Ramos (cell line): Measurements from ENCODE around the gene HSF2BP.
"Not testable (repeated sequence)": the region's sequence is repeated elsewhere in the genome, so short reads cannot be mapped to it uniquely, and the experiment has no call there.

Experiments
- in situ Hi-C: fragments of 300-500 bp; cut with MboI; formaldehyde crosslinking; loops from one replicate; pipeline ENCODE4 v1.14.3; 2022; ENCODE audit warnings: low sequenced_read_pairs; ENCODE audit not compliant: unreplicated experiment

Gene HSF2BP

DNA sequence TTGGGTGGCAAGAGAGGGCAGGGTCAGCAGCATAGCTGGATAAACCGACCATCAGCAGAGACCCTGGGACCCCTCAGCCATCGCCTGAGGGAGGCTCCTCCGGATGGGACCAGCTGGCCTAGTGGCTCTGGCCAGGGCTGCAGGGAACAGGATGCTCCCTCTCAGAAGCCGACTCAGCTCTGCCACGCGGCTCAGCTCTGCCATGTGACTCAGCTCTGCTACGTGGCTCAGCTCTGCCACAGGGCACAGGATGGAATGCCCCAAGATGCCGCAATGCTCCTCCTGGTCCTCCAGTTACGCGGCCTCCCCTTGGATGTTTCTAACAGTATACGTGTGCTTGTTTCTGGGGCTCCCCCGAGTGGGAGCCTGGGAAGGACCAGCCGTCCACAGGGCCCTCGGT lies 165.8 kb downstream of the HSF2BP start:
- in situ Hi-C loops, result not testable (repeated sequence)

DNA sequence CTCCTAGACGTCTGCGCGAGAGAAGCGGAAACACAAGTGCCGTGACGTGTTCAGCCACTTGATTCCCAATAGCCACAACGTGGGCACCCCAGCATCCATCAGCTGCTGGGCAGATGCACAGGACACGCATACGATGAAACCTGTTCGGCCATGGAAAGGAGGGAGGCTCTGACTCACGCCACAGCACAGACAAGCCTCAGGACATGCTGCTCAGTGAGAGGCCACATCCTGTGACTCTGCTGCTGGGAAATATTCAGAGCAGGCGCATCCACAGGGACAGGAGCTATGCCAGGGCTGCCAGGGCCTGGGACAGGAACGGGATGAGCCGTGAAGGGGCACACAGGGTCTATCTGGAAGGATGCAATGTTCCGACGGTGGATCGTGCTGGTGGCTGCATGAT lies 171.1 kb downstream of the HSF2BP start:
- in situ Hi-C loops, result not testable (repeated sequence)

DNA sequence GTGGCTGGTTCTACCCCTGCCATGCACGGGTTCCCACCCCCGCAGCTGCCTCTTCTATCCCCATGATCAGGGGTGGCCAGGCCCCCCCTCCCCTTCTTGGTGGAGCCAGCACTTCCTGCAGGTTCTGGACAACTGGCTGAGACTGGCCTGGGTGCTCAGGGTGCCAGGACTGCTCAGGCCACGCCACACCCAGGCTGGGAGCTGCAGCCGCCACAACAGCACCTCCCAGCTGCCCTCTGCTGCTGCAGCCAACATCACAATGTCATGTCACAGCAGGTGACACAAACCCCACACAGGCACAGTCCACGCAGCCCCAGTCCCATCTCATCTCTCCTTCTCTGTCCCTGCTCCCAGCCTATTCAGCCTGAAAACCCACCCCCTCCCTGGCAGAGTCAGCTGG lies 173.2 kb downstream of the HSF2BP start:
- in situ Hi-C loops, result not testable (repeated sequence)

DNA sequence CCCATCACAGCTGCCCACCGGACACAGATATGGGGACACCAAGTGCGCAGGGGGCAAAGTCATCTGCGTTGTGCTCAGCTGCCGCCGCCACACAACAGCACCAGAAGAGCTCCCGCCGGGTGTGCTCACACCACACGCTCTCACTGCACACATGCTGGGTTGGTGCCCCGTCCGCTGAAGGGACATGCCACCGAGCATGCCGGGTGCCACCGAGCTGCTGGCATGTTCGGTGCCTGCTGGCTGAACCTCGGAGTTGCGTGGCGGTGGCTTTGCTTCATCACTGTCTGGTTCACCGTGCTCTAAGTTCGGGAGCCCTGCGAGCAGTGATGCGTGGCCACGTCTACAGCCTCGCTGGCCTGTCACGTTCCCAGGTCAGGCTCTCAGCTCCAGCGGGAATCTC lies 174.3 kb downstream of the HSF2BP start:
- in situ Hi-C loops, result not testable (repeated sequence)

DNA sequence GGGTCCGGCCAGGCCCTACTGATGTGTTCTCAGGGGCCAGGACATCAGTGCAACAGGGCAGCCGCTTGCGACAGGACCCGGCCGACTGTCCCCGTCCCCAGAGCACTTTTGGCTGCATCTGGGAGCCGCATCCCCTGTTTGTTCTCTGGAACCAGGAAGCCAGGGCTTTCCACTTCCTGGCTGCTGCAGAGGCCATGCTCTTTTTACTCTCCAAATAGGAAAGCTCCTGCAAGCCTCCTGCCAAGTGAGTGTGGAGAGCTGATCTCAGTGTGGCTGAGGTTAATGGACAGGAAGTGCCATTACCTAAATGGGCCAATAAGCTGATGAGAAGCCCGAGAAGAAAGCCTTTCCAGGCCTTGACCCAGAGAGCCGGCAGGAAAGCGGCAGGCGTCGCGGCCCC lies 180.1 kb downstream of the HSF2BP start:
- in situ Hi-C loops, result not testable (repeated sequence)
